GM13977 (cell line): ENCODE results near the gene SLX4IP.

Experiments used
- DNase-seq: peaks from one replicate; pipeline ENCODE4 v3.0.0; 2012; ENCODE audit warnings: low spot score
- in situ Hi-C: fragments of 300-500 bp; cut with MboI; formaldehyde crosslinking; loops from one replicate; pipeline ENCODE4 v1.12.0; 2022; ENCODE audit warnings: low sequenced_read_pairs, low pct_unique_long_range_greater_than_20kb, mixed read lengths, inconsistent platforms; ENCODE audit not compliant: unreplicated experiment
- TF ChIP-seq, protein P1 (sequence below): IDR thresholded peaks from 2 replicates; pipeline ENCODE4 v1.5.1; 2012; ENCODE audit warnings: mild to moderate bottlenecking, control low read depth; ENCODE audit not compliant: insufficient read depth; ENCODE audit errors: extremely low read depth, missing control alignments

The SLX4IP gene

DNA sequence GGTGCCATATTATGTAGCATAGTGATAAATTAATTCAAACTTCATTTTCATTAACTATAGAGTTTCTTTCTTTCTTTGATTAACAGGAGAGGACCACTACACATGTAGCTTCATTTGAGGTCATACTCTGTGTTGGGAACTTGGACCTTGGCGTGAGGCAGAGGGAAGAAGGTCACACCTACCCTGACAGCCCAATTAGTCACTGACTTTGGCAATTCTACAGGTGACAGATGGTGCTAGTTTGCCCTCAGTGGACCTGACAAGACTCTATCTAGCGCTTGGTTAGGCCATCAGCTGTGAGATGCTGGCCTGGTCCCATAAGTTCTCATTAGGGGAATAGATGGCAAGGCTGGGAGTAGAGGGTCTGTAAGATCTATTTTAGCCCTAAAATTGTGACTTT is 14.2 kb downstream of the SLX4IP start:
- TF ChIP-seq, protein P1, sequence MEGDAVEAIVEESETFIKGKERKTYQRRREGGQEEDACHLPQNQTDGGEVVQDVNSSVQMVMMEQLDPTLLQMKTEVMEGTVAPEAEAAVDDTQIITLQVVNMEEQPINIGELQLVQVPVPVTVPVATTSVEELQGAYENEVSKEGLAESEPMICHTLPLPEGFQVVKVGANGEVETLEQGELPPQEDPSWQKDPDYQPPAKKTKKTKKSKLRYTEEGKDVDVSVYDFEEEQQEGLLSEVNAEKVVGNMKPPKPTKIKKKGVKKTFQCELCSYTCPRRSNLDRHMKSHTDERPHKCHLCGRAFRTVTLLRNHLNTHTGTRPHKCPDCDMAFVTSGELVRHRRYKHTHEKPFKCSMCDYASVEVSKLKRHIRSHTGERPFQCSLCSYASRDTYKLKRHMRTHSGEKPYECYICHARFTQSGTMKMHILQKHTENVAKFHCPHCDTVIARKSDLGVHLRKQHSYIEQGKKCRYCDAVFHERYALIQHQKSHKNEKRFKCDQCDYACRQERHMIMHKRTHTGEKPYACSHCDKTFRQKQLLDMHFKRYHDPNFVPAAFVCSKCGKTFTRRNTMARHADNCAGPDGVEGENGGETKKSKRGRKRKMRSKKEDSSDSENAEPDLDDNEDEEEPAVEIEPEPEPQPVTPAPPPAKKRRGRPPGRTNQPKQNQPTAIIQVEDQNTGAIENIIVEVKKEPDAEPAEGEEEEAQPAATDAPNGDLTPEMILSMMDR, result no peak
- in situ Hi-C loops, result loop anchor here (25.0 kb wide), 1 partner anchor 837 kb away; no protein-coding TSS in a partner anchor
- DNase-seq, result no peak

DNA sequence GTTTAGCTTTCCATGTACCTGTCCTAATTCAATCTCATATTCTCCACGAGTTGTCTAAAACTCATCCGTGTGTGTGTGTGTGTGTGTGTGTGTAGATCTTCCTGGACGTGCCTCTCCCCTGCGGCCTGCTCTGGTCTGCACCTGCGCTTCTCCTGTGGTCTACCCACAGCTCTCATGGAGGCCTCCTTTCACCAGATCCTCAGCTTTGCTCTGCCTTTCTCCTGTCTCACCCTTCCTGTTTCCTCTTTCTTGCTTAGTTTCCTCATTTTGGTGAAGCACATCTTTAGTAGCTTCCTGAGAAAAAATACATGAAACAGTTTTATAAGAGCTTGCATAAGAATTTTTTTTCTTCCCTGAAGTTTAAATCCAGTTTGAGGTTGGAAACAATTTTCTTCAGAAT is 18.1 kb downstream of the SLX4IP start:
- DNase-seq, result no peak
- TF ChIP-seq, protein P1, result no peak
- in situ Hi-C loops, result no loop called here

DNA sequence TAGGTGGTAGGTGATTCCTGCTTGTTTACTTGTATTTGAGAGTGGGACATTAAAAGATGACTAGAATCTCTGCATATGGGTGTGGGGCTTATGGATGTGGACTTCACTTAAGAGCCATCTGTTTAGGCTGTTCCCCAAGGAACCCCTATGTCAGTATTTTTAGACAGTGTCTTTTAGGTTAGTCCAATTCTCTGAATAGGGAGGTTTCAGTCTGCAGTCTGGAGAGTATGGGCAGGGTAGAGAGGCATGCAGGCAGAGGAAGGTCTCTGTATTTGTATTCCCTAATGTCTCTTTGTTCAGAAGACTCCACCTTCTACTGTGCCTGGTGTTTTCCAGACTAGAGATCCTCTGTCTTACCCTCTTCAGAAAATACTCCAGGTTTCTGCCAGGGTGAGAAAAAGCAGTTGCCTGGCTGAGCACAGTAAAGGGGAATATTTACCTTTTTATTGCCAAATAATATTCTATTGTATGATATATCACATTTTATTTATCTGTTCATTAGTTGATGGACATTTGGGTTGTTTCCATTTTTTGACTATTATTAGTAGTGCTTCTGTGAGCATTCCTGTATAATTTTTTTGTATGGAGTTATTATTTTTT is 19.1 kb downstream of the SLX4IP start:
- TF ChIP-seq, protein P1, result no peak
- no peak for DNase-seq
- in situ Hi-C loops, result no loop called here

DNA sequence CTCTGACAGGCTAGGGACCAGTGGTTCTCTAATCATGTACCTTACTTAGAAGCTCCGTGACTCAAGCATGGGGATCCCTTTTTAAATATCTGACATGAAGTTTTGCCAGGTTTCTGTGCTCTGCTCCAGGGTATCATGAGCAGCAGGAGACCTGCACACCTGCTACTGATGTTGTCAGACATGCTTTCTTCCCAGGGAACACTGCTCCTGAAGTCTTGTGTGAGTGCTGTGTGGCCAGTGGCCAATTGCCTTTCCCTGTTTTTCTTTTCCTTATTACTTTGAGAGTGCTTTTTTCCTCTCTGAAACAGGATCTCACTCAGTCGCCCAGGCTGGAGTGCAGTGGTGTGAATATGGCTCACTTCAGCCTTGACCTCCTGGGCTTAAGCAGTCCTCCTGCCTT is 26.4 kb downstream of the SLX4IP start:
- no peak for DNase-seq
- TF ChIP-seq, protein P1, result no peak
- in situ Hi-C loops, result no loop called here

DNA sequence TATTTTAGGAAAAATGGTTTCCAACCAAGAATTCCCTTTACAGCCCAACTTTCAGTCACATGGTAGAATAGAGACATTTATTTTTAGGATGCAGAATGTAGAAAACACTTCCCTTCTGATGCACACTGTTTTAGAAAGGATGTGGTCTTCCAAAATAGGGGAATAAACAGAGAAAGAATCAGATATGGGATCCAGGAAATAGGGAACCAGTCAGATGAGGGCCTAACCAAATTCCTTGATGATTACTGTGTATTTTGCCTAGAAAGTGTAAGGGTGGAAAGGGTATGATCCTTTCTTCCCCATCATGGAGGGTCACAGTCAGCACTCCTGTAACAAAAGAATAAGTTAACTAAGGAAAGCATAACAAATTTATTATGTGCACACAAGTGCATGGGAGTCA is 27.4 kb downstream of the SLX4IP start:
- in situ Hi-C loops, result no loop called here

DNA sequence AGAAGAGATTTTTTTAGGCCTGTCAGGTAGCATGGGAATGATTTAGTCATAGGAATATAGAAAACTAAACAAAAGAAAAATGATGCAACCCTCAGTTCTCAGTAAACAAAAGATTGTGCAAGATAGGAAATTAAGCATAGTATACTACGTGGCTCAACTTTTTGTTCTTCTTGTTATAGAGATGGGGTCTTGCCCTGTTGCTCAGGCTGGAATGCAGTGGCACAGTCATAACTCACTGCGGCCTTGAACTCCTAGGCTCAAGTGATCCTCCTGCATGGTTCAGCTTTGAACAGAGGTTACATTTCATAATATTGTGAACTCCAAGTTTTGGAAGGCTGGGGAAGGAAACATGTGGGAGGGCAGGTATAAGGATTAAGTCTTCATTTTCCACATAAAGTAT is 28.5 kb downstream of the SLX4IP start:
- no peak for DNase-seq
- TF ChIP-seq, protein P1, result no peak
- in situ Hi-C loops, result no loop called here

More for the DNA sequence above, 27.4 kb downstream of the SLX4IP start:
- DNase-seq, result no peak
- TF ChIP-seq, protein P1, result no peak
